Lower lobe of right lung (tissue), 2 donors: ENCODE data around the gene PPP2R2C. TPM values are rescaled to one million over a fixed set of nuclear protein-coding genes. Genes with fewer than 3 reads are reported as not detected.
A peak's percentile ranks its signal among the peaks of the same experiment; 100 is the strongest.

Experiments
- ATAC-seq, 2 donors: fragments of 200-7000 bp; cut with Tn5 transposase; one replicate each; pipeline ENCODE4 v1.9.1; 2020 to 2022; ENCODE audit warnings: mild to moderate bottlenecking in 2 of 2, moderate library complexity in 2 of 2
- DNase-seq: peaks from one replicate; pipeline ENCODE4 v3.0.0-alpha.2; 2020
- H3K27ac ChIP-seq: fragments of 200-600 bp; one replicate; pipeline ENCODE4 v1.8.0; 2022
- H3K27me3 ChIP-seq: fragments of 200-600 bp; one replicate; pipeline ENCODE4 v1.8.0; 2022; ENCODE audit warnings: low read depth
- H3K36me3 ChIP-seq: fragments of 200-600 bp; one replicate; pipeline ENCODE4 v1.8.0; 2022; ENCODE audit warnings: mild to moderate bottlenecking
- H3K4me1 ChIP-seq: fragments of 200-600 bp; one replicate; pipeline ENCODE4 v1.8.0; 2022
- H3K4me3 ChIP-seq: fragments of 200-600 bp; one replicate; pipeline ENCODE4 v1.8.0; 2022; ENCODE audit warnings: mild to moderate bottlenecking
- H3K9me3 ChIP-seq: fragments of 200-600 bp; one replicate; pipeline ENCODE4 v1.8.0; 2022
- CTCF ChIP-seq: fragments of 200-600 bp; IDR thresholded peaks from one replicate; pipeline ENCODE4 v1.8.0; 2022; ENCODE audit warnings: antibody characterized with exemption, mild to moderate bottlenecking
- intact Hi-C: fragments of 100-400 bp; cut with DNase I; formaldehyde crosslinking; loops from one replicate; pipeline ENCODE4 v1.11.0; 2022
- total RNA-seq: library from RNA; stranded (reverse); fragmentation: NEBNext Ultra II Directional; extraction: Animal tissue kit (Norgen Biotek cat#: 25700); gene quantifications from one replicate; pipeline ENCODE4 v1.2.1, GENCODE V29; 2021
- donor health status: DM: no; HTN: yes; CAD: no; lungs with severe emphysema.

Gene PPP2R2C
- total RNA-seq, 1 donor from 2014 or later = not detected

GRCh38 chr4:6338951-6339817 lies 133.2 kb downstream of the PPP2R2C start:
- Histone ChIP-seq H3K4me1 (no peaks in the 10 kb centered on the region), H3K4me3 (no peak overlapping the region), H3K27ac (no peak overlapping the region), H3K36me3 (no peaks in the 10 kb centered on the region), H3K9me3 (peaks cover under 1% of the 10 kb centered on the region), H3K27me3 (peaks cover 55% of the 10 kb centered on the region)
- ATAC-seq (no peak), DNase-seq (peak; percentile 36)
- intact Hi-C loops = no loop called here
- TF ChIP-seq CTCF = no peak

GRCh38 chr4:6338175-6338950 lies 134.1 kb downstream of the PPP2R2C start:
- peaks cover 4% of the 10 kb centered on the region for H3K9me3 ChIP-seq
- no peaks in the 10 kb centered on the region for H3K4me1 ChIP-seq
- peaks cover 63% of the 10 kb centered on the region for H3K27me3 ChIP-seq
- ATAC-seq = no peak
- intact Hi-C loops = no loop called here
- no peak overlapping the region for H3K4me3 ChIP-seq
- no peak overlapping the region for H3K27ac ChIP-seq
- peak; percentile 41 for DNase-seq
- H3K36me3 ChIP-seq = no peaks in the 10 kb centered on the region
- no peak for TF ChIP-seq CTCF

GRCh38 chr4:6337331-6337935 lies 135.0 kb downstream of the PPP2R2C start:
- peaks cover 63% of the 10 kb centered on the region for H3K27me3 ChIP-seq
- H3K4me1 ChIP-seq = no peaks in the 10 kb centered on the region
- no peak overlapping the region for H3K27ac ChIP-seq
- H3K36me3 ChIP-seq = no peaks in the 10 kb centered on the region
- TF ChIP-seq CTCF = no peak
- intact Hi-C loops = no loop called here
- DNase-seq (no peak), ATAC-seq (no peak)
- no peak overlapping the region for H3K4me3 ChIP-seq
- peaks cover 4% of the 10 kb centered on the region for H3K9me3 ChIP-seq

- Histone ChIP-seq H3K27me3 (peaks cover 63% of the 10 kb centered on the region), H3K4me3 (no peak overlapping the region), H3K27ac (no peak overlapping the region), H3K9me3 (peaks cover 4% of the 10 kb centered on the region), H3K36me3 (no peaks in the 10 kb centered on the region), H3K4me1 (no peaks in the 10 kb centered on the region)
- intact Hi-C loops = no loop called here
- no peak for TF ChIP-seq CTCF
- ATAC-seq = no peak
- DNase-seq = peak; percentile 24
Observed at GRCh38 chr4:6336166-6336565, 136.2 kb downstream of the PPP2R2C start.

GRCh38 chr4:6335040-6335590 lies 137.3 kb downstream of the PPP2R2C start:
- no peaks in the 10 kb centered on the region for H3K36me3 ChIP-seq
- H3K27ac ChIP-seq = no peak overlapping the region
- TF ChIP-seq CTCF = no peak
- H3K4me3 ChIP-seq = no peak overlapping the region
- H3K9me3 ChIP-seq = peaks cover 4% of the 10 kb centered on the region
- no peak for DNase-seq
- no peaks in the 10 kb centered on the region for H3K4me1 ChIP-seq
- intact Hi-C loops = no loop called here
- ATAC-seq = no peak
- H3K27me3 ChIP-seq = peaks cover 53% of the 10 kb centered on the region
